Measurements from ENCODE around the gene ZBTB17. TPM values are rescaled to one million over a fixed set of nuclear protein-coding genes. Genes with fewer than 3 reads are reported as not detected.
"Not testable (repeated sequence)": the region's sequence is repeated elsewhere in the genome, so short reads cannot be mapped to it uniquely, and the experiment has no call there.

ZBTB17 gene
- total RNA-seq (30.7 TPM), polyA plus RNA-seq (81.3 TPM)
- long read RNA-seq, donor 1 = 0 reads
- long read RNA-seq, donor 2, transcript ZBTB17-202 (16 exons, 2,745 nt) = major isoform, 8 of 9 reads
- long read RNA-seq, donor 2, partial matches to known transcripts = 0 of 9 reads
- long read RNA-seq, donor 2, other reads (novel, unspliced or antisense) = 0 of 9 reads
- long read RNA-seq, donor 3, partial matches to known transcripts = 8 of 16 reads
- long read RNA-seq, donor 3, other reads (novel, unspliced or antisense) = 0 of 16 reads
- long read RNA-seq, donor 4 = 0 reads
- long read RNA-seq, donor 5, partial matches to known transcripts = 0 of 4 reads
- long read RNA-seq, donor 5, other reads (novel, unspliced or antisense) = 0 of 4 reads
- long read RNA-seq, donor 6, partial matches to known transcripts = 0 of 1 reads
- long read RNA-seq, donor 6, other reads (novel, unspliced or antisense) = 0 of 1 reads
- long read RNA-seq, donor 7, partial matches to known transcripts = 0 of 3 reads
- long read RNA-seq, donor 7, other reads (novel, unspliced or antisense) = 0 of 3 reads
- long read RNA-seq, donor 8, partial matches to known transcripts = 0 of 1 reads
- long read RNA-seq, donor 8, other reads (novel, unspliced or antisense) = 0 of 1 reads
- long read RNA-seq, donor 9, partial matches to known transcripts = 0 of 2 reads
- long read RNA-seq, donor 9, other reads (novel, unspliced or antisense) = 0 of 2 reads
- long read RNA-seq, donor 10, partial matches to known transcripts = 0 of 5 reads
- long read RNA-seq, donor 10, other reads (novel, unspliced or antisense) = 0 of 5 reads

DNA sequence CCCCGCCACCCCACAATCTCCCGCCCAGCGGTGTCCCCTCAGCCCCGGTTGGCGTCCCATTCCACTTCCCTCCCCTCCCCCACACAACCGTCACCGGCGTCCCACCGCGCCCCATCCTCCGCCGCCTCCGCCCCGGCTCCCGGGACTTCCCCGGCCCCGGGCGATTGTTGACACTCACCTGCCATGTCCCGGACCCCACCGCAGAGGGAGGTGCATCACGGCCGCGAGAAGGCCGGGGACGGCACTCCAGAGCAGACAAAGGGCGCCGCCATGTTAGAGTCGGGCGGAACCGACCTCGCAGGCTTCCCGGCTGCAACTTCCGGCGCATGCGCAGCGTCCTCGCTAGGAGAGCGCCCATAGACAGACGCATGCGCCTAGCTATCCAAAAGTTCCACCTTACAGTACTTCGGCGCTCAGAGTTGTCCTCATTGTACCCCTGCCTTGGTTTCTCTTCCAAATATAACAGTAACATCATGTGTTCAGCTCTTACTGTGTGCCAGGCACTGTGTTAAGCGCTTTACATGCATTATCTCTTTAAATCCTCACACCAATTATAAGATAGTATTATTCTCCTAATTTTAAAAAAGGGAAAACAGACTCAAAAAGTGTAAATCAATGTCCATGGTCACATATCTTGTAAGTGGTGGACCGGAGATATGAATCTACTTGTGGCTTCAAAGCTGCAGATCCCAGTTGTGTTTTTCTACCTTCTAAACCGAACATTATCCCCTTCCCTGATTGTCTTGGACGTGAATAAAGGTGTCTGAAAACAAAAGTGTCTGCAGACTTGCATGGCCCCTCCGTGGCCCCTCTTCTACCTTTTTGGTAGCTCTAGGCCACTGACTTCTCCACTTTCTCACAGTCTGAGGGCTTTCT lies at the start of gene ZBTB17:
Gene ZBTB17 (minus strand): TSS at position 297 of the 876 bp plus-strand sequence. CDS start 27,606 bp downstream, outside the sequence.
- H3K4me1 ChIP-seq (ENCODE audit: control insufficient read depth in 2 of 2, insufficient read depth in 2 of 2, low read length in 2 of 2) = peaks cover 6 to 12% of the 10 kb centered on the region in 2 donors
- peaks cover 9 to 17% of the 10 kb centered on the region in 2 donors for H3K36me3 ChIP-seq (ENCODE audit: control insufficient read depth in 2 of 2, insufficient read depth in 2 of 2, low read length in 1 of 2)
- 9% methylated on average over 47 of the region's 47 CpGs for WGBS
- peak within 1 kb of the TSS; percentile 90 to 96 for H3K4me3 ChIP-seq (ENCODE audit: low read length in 2 of 2)
- peak within 1 kb of the TSS; percentile 84 to 91 for H3K27ac ChIP-seq (ENCODE audit: low read depth in 1 of 2, low read length in 1 of 2)
- peaks cover 0 to 9% of the 10 kb centered on the region in 2 donors for H3K9me3 ChIP-seq (ENCODE audit: control insufficient read depth in 2 of 2, insufficient read depth in 1 of 2, low read length in 1 of 2)
- no peaks in the 10 kb centered on the region for H3K27me3 ChIP-seq (ENCODE audit: control insufficient read depth in 2 of 2, insufficient read depth in 1 of 2, low read length in 1 of 2)
- DNase-seq (ENCODE audit: low read depth in 6 of 9, low spot score in 9 of 9) = peak; percentile 80 to 97 (median 92)

DNA sequence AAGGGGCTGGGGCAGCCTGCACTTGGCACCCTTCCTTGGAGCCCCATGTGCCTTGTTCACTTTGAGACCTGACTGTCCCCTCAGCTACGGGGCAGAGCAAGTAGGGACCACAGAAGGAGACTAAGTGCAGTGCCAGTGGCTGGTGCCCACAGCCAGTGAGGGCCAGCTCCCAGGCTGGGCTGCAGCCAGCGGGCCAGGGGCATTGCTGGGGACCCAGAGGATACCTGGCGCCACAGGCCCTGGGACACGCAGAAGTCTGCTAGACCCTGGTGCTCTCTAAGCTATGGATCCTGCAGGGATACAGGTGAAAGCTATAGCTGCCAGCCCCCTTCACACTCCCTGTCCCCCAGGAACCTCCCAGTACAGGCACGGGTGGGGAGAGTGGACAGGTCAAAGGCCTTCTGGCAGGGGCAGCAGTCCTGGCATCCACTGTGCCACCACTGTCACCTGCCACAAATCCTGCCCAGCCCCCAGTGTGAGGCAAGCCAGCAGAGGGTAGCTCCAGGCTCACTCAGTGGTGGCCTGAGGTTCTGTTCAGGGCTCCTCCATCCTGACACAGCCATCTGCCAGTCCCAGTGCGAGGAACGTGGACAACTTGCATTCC lies 47.3 kb upstream of the ZBTB17 start:
- no peaks in the 10 kb centered on the region for H3K36me3 ChIP-seq (ENCODE audit: control insufficient read depth in 2 of 2, insufficient read depth in 2 of 2, low read length in 1 of 2)
- 90% methylated on average over 7 of the region's 7 CpGs for WGBS
- peaks cover 2 to 5% of the 10 kb centered on the region in 2 donors for H3K4me1 ChIP-seq (ENCODE audit: control insufficient read depth in 2 of 2, insufficient read depth in 2 of 2, low read length in 2 of 2)
- DNase-seq (ENCODE audit: low read depth in 6 of 9, low spot score in 9 of 9) = no peak
- H3K27ac ChIP-seq (ENCODE audit: low read depth in 1 of 2, low read length in 1 of 2) = no peak overlapping the region
- H3K9me3 ChIP-seq (ENCODE audit: control insufficient read depth in 2 of 2, insufficient read depth in 1 of 2, low read length in 1 of 2) = no peaks in the 10 kb centered on the region
- peaks cover 0 to 44% of the 10 kb centered on the region in 2 donors for H3K27me3 ChIP-seq (ENCODE audit: control insufficient read depth in 2 of 2, insufficient read depth in 1 of 2, low read length in 1 of 2)
- no peak overlapping the region for H3K4me3 ChIP-seq (ENCODE audit: low read length in 2 of 2)

DNA sequence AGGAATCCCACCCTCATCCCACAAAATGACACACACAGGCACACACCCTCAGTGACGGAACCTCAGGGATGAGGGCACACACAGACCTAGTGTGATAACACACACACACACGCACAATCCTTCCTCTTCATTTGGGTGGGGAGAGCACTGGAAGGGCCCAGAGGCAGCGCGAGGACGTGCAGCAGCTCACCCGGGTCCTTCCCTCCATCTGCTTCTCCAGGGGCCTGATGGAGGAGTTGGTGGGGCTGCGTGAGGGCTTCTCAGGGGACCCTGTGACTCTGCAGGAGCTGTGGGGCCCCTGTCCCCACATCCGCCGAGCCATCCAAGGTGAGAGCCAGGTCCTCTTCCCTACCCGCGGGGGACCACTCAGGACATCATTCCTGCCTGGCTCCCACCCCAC lies 46.5 kb upstream of the ZBTB17 start:
- H3K27ac ChIP-seq (ENCODE audit: low read depth in 1 of 2, low read length in 1 of 2) = no peak overlapping the region
- DNase-seq (ENCODE audit: low read depth in 6 of 9, low spot score in 9 of 9) = no peak
- H3K4me1 ChIP-seq (ENCODE audit: control insufficient read depth in 2 of 2, insufficient read depth in 2 of 2, low read length in 2 of 2) = peaks cover 2 to 5% of the 10 kb centered on the region in 2 donors
- H3K4me3 ChIP-seq (ENCODE audit: low read length in 2 of 2) = no peak overlapping the region
- 89% methylated on average over 11 of the region's 11 CpGs for WGBS
- no peaks in the 10 kb centered on the region for H3K9me3 ChIP-seq (ENCODE audit: control insufficient read depth in 2 of 2, insufficient read depth in 1 of 2, low read length in 1 of 2)
- peaks cover 0 to 40% of the 10 kb centered on the region in 2 donors for H3K27me3 ChIP-seq (ENCODE audit: control insufficient read depth in 2 of 2, insufficient read depth in 1 of 2, low read length in 1 of 2)
- H3K36me3 ChIP-seq (ENCODE audit: control insufficient read depth in 2 of 2, insufficient read depth in 2 of 2, low read length in 1 of 2) = no peaks in the 10 kb centered on the region

DNA sequence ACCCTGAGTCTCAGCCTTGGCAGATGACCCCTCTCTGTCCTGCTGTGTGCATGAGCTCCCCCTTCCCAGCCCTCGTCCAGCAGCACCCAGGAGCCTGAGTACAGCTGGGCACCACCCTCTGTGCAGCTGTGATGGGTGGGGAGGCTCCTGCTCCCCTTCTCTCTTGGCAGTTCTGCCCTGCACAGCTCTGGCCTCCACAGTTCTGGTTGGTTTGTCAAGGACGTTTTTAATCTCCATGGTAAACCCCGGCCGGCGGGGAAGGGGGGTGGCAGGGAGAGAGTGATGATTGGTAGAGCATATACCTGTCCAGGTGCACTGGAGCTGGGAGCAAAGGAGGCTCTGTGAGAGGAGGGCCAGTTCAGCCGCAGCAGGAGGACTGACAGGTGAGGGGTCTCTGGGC lies 45.8 kb upstream of the ZBTB17 start, which contains the start of gene CLCNKA:
Gene CLCNKA (plus strand): TSS at position 356 of the 400 bp plus-strand sequence. CDS start 584 bp downstream, outside the sequence.
- H3K4me3 ChIP-seq (ENCODE audit: low read length in 2 of 2) = no peak within 1 kb of the TSS
- no peaks in the 10 kb centered on the region for H3K4me1 ChIP-seq (ENCODE audit: control insufficient read depth in 2 of 2, insufficient read depth in 2 of 2, low read length in 2 of 2)
- no peak within 1 kb of the TSS for H3K27ac ChIP-seq (ENCODE audit: low read depth in 1 of 2, low read length in 1 of 2)
- no peak for DNase-seq (ENCODE audit: low read depth in 6 of 9, low spot score in 9 of 9)
- peaks cover 0 to 35% of the 10 kb centered on the region in 2 donors for H3K27me3 ChIP-seq (ENCODE audit: control insufficient read depth in 2 of 2, insufficient read depth in 1 of 2, low read length in 1 of 2)
- WGBS = 78% methylated on average over 6 of the region's 6 CpGs
- H3K36me3 ChIP-seq (ENCODE audit: control insufficient read depth in 2 of 2, insufficient read depth in 2 of 2, low read length in 1 of 2) = no peaks in the 10 kb centered on the region
- no peaks in the 10 kb centered on the region for H3K9me3 ChIP-seq (ENCODE audit: control insufficient read depth in 2 of 2, insufficient read depth in 1 of 2, low read length in 1 of 2)

DNA sequence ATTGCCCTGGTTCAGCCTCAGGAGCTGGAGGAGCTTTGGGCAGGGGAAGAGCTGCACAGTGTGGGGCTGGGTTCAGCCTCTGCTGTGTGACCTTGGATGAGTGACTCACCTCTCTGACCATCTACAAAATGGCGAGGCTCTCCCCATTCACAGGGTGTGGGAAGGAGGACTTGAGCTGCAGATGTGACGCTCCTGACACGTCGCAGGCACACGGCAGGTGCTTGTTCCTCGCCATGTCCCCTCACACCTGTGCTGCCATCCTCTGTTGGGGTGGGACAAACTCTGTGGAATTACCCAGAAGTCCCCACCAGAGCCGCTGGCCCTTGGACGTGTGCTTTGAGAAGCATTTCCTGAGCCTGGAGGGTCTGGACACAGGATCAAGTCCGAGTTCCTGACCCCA lies 45.0 kb upstream of the ZBTB17 start:
- 89% methylated on average over 9 of the region's 9 CpGs for WGBS

DNA sequence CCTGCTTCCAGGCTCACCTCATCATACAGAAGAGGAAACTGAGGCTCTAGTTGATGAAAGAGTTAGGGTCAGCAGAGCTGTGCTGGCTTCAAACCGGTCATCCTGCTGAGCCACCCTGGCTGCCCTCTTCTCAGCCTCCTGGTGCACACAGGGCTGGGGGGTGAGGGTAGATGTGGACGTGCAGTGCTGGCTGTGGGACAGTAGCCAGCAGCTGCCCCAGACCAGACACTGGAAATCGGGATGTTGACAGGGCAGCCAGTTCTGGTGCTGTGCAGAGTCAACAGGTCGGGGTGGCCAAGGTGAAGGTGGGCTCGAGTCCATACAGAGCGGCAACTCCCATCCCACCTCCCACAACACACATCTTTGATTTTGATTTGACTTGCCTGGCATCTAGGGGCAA lies 44.4 kb upstream of the ZBTB17 start:
- WGBS = 93% methylated on average over 6 of the region's 6 CpGs
- DNase-seq (ENCODE audit: low read depth in 6 of 9, low spot score in 9 of 9) = no peak
- H3K4me3 ChIP-seq (ENCODE audit: low read length in 2 of 2) = no peak overlapping the region
- no peaks in the 10 kb centered on the region for H3K36me3 ChIP-seq (ENCODE audit: control insufficient read depth in 2 of 2, insufficient read depth in 2 of 2, low read length in 1 of 2)
- peaks cover 0 to 39% of the 10 kb centered on the region in 2 donors for H3K27me3 ChIP-seq (ENCODE audit: control insufficient read depth in 2 of 2, insufficient read depth in 1 of 2, low read length in 1 of 2)
- H3K9me3 ChIP-seq (ENCODE audit: control insufficient read depth in 2 of 2, insufficient read depth in 1 of 2, low read length in 1 of 2) = no peaks in the 10 kb centered on the region
- no peaks in the 10 kb centered on the region for H3K4me1 ChIP-seq (ENCODE audit: control insufficient read depth in 2 of 2, insufficient read depth in 2 of 2, low read length in 2 of 2)
- H3K27ac ChIP-seq (ENCODE audit: low read depth in 1 of 2, low read length in 1 of 2) = no peak overlapping the region

More for the DNA sequence above, 45.0 kb upstream of the ZBTB17 start:
- not testable (repeated sequence) for H3K36me3 ChIP-seq (ENCODE audit: control insufficient read depth in 2 of 2, insufficient read depth in 2 of 2, low read length in 1 of 2); H3K27ac ChIP-seq (ENCODE audit: low read depth in 1 of 2, low read length in 1 of 2); H3K4me1 ChIP-seq (ENCODE audit: control insufficient read depth in 2 of 2, insufficient read depth in 2 of 2, low read length in 2 of 2); DNase-seq (ENCODE audit: low read depth in 6 of 9, low spot score in 9 of 9); H3K4me3 ChIP-seq (ENCODE audit: low read length in 2 of 2); H3K9me3 ChIP-seq (ENCODE audit: control insufficient read depth in 2 of 2, insufficient read depth in 1 of 2, low read length in 1 of 2)
- H3K27me3 ChIP-seq (ENCODE audit: control insufficient read depth in 2 of 2, insufficient read depth in 1 of 2, low read length in 1 of 2) = peaks cover 0 to 36% of the 10 kb centered on the region in 2 donors

DNA sequence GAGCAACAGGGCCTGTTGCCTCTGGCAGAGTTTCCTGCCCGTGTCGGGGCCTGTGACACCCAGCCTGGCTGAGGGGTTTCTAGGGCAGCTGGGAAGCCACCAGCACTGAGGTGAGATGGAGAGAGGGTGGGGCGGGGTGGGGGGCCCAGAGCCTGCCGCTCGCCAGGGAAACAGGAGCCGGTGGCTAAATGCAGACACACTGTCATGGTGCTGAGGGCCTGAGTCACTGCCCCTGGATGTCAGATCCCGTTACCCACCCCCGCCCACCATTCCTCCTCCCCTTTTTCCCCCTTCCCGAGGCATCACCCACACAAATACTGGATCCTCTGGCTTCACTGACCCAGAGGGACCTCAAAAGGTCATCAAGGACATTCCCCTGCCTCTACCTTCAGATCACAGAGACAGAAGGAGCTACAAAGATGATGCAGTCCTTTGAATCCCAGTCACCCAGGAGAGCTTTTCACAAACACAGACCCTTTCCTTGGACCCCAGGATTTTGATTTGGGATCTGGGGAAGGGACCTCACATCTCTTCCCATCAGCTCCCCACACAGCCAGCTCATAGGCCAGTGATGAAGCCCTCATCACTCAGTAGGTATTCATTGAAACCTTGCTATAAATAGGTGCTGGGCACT lies 43.9 kb upstream of the ZBTB17 start:
- H3K4me1 ChIP-seq (ENCODE audit: control insufficient read depth in 2 of 2, insufficient read depth in 2 of 2, low read length in 2 of 2) = no peaks in the 10 kb centered on the region
- WGBS = 84% methylated on average over 9 of the region's 9 CpGs

More for the DNA sequence above, 43.9 kb upstream of the ZBTB17 start:
- no peak overlapping the region for H3K27ac ChIP-seq (ENCODE audit: low read depth in 1 of 2, low read length in 1 of 2)
- H3K27me3 ChIP-seq (ENCODE audit: control insufficient read depth in 2 of 2, insufficient read depth in 1 of 2, low read length in 1 of 2) = peaks cover 0 to 39% of the 10 kb centered on the region in 2 donors
- H3K4me3 ChIP-seq (ENCODE audit: low read length in 2 of 2) = no peak overlapping the region
- no peak for DNase-seq (ENCODE audit: low read depth in 6 of 9, low spot score in 9 of 9)
- no peaks in the 10 kb centered on the region for H3K9me3 ChIP-seq (ENCODE audit: control insufficient read depth in 2 of 2, insufficient read depth in 1 of 2, low read length in 1 of 2)
- no peaks in the 10 kb centered on the region for H3K36me3 ChIP-seq (ENCODE audit: control insufficient read depth in 2 of 2, insufficient read depth in 2 of 2, low read length in 1 of 2)
